Spleen (tissue), 11 donors: ENCODE measurements around the gene SPATC1L. TPM values are rescaled to one million over a fixed set of nuclear protein-coding genes. Genes with fewer than 3 reads are reported as not detected.
A peak's percentile ranks its signal among the peaks of the same experiment; 100 is the strongest.

Experiments used
- DNase-seq: peaks from one replicate; pipeline ENCODE4 v3.0.0-alpha.2; 2020
- H3K27ac ChIP-seq, 8 donors: fragments of 200-600 bp; sonication (generic) in 7 of 8; 1 replicate in 4 of 8; 2 replicates in 4 of 8; pipeline versions ENCODE4 v1.5.0 to v1.8.0; 2016 to 2021; ENCODE audit warnings: inconsistent platforms in 4 of 8, mild to moderate bottlenecking in 4 of 8, moderate library complexity in 1 of 8
- H3K27me3 ChIP-seq, 7 donors: fragments of 200-600 bp; sonication (generic) in 6 of 7; replicated peaks in 1 of 7; 1 replicate in 4 of 7; 2 replicates in 3 of 7; pipeline versions ENCODE4 v1.5.0 to v1.8.0; 2016 to 2021; ENCODE audit warnings: inconsistent platforms in 3 of 7, mild to moderate bottlenecking in 1 of 7
- H3K36me3 ChIP-seq, 6 donors: fragments of 200-600 bp; sonication (generic) in 5 of 6; 1 replicate in 4 of 6; 2 replicates in 2 of 6; pipeline versions ENCODE4 v1.5.0 to v1.8.0; 2016 to 2021; ENCODE audit warnings: inconsistent platforms in 2 of 6
- H3K4me1 ChIP-seq, 6 donors: fragments of 200-600 bp; sonication (generic) in 5 of 6; 1 replicate in 3 of 6; 2 replicates in 3 of 6; pipeline versions ENCODE4 v1.5.0 to v1.8.0; 2016 to 2021; ENCODE audit warnings: inconsistent platforms in 3 of 6
- H3K4me3 ChIP-seq, 8 donors: fragments of 200-600 bp; sonication (generic) in 7 of 8; 1 replicate in 4 of 8; 2 replicates in 4 of 8; pipeline versions ENCODE4 v1.5.0 to v1.8.0; 2016 to 2021; ENCODE audit warnings: inconsistent platforms in 4 of 8, mild to moderate bottlenecking in 4 of 8, moderate library complexity in 2 of 8
- H3K9me3 ChIP-seq, 8 donors: fragments of 200-600 bp; sonication (generic) in 7 of 8; 1 replicate in 4 of 8; 2 replicates in 4 of 8; pipeline versions ENCODE4 v1.5.0 to v1.8.0; 2016 to 2021; ENCODE audit warnings: inconsistent platforms in 4 of 8
- POLR2A ChIP-seq, 3 donors: fragments of 450-650 bp; IDR thresholded peaks; one replicate each; pipeline ENCODE4 v1.5.1; 2017; ENCODE audit warnings: antibody characterized with exemption in 3 of 3, mild to moderate bottlenecking in 1 of 3
- POLR2AphosphoS5 ChIP-seq, 3 donors: sonication (generic); formaldehyde crosslinking; IDR thresholded peaks; one replicate each; pipeline ENCODE4 v1.5.1; 2017; ENCODE audit warnings: antibody characterized with exemption in 3 of 3
- WGBS, 5 donors: extraction: QIAGEN DNeasy Blood & Tissue Kit in 3 of 5; methylation state at CpG; one replicate each; pipeline versions ENCODE4 v1.1.5 to v1.1.7; 2013 to 2018; 5-methylcytosine and 5-hydroxymethylcytosine counted together
- intact Hi-C: fragments of 100-400 bp; cut with DNase I; formaldehyde crosslinking; loops from one replicate; pipeline ENCODE4 v1.15.0; 2023; ENCODE audit warnings: low total_unique reads
- polyA plus RNA-seq, 3 donors: library from polyadenylated mRNA; stranded (reverse); fragments of 200-250 nt; gene quantifications; one replicate each; pipeline ENCODE4 v1.2.1, GENCODE V29; 2013
- total RNA-seq, 7 donors: library from RNA; depleted of rRNA in 3 of 7; stranded (reverse); fragments of >200 nt in 3 of 7; fragmentation: NEBNext Ultra II Directional in 4 of 7; extraction: Animal tissue kit (Norgen Biotek cat#: 25700) in 4 of 7; gene quantifications; one replicate each; pipeline versions ENCODE4 v1.1.0 to v1.2.1, GENCODE V29; 2016 to 2021
- TF ChIP-seq, protein P1 (sequence below), 11 experiments: fragments of 200-600 bp in 7 of 11; fragments of 450-650 bp in 4 of 11; sonication (generic) in 4 of 11; IDR thresholded peaks in 8 of 11; conservative IDR thresholded peaks in 3 of 11; 1 replicate in 7 of 11; 2 replicates in 4 of 11; pipeline versions ENCODE4 v1.4.0 to v1.8.0; 2016 to 2021; ENCODE audit warnings: antibody characterized with exemption in 11 of 11, inconsistent platforms in 4 of 11, mild to moderate bottlenecking in 1 of 11
- donor health status: healthy with polysubstance abuse.
- donor health status: DM: no; HTN: no; CAD: no; lungs with moderate emphysema.
- donor health status: DM: no; HTN: no; CAD: no.
- donor health status: Bipolar disorder and iron deficiency.
- donor health status: healthy.
- donor health status: DM: no; HTN: no; CAD: no.
- donor health status: DM: yes; HTN: yes; CAD: no.

Gene SPATC1L
- total and polyA plus RNA-seq, 10 donors: 4.4 to 13.4 (median 9.8) TPM

DNA sequence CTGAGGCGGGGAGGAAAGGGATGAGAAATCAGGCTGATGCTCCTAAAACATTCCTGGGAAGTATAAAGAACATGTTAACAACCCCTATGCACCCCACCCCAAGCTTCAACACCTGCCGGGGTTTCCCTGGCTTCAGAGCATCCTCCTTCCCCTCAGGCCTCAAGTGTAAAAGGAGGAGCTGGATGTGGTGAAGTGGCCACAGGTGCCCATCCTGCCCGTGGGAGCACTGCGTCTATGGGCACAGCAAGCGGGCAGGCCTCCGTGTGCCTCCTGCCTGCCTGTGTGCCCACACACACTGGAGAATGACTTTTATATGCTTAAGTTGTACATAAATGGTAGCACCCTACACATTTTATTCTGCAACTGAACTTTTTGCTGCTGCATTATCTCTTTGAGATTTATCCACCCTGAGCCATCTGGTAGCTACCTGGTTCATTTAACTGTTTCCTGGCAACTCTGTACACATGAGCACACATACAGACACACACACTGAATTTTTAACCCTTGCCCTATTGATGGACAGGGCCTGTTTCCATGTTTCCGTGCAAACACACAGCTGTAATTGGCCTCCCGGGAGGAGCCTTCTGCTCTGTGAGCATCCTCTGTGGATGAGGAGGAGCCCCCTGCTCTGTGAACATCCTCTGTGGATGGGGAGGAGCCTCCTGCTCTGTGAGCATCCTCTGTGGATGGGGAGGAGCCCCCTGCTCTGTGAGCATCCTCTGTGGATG is 15.4 kb downstream of the SPATC1L start:
- Histone ChIP-seq H3K36me3 (peaks cover 0 to 12% (median 0%) of the 10 kb centered on the region in 6 donors), H3K27me3 (peaks cover 0 to 22% (median 0%) of the 10 kb centered on the region in 7 donors), H3K27ac (no peak overlapping the region), H3K4me1 (peaks cover 0 to 4% (median 0%) of the 10 kb centered on the region in 6 donors), H3K9me3 (peaks cover 0 to 7% (median 3%) of the 10 kb centered on the region in 8 donors), H3K4me3 (no peak overlapping the region)
- DNase-seq: no peak
- 82 to 88% (median 85%) methylated on average over 7 to 8 of the region's 8 CpGs for WGBS, 5 donors
- intact Hi-C loops: no loop called here
- no peak for TF ChIP-seq POLR2A (IDR thresholded peaks at IDR 0.05)
- TF ChIP-seq POLR2AphosphoS5 (IDR thresholded peaks at IDR 0.05): no peak
- TF ChIP-seq, protein P1, sequence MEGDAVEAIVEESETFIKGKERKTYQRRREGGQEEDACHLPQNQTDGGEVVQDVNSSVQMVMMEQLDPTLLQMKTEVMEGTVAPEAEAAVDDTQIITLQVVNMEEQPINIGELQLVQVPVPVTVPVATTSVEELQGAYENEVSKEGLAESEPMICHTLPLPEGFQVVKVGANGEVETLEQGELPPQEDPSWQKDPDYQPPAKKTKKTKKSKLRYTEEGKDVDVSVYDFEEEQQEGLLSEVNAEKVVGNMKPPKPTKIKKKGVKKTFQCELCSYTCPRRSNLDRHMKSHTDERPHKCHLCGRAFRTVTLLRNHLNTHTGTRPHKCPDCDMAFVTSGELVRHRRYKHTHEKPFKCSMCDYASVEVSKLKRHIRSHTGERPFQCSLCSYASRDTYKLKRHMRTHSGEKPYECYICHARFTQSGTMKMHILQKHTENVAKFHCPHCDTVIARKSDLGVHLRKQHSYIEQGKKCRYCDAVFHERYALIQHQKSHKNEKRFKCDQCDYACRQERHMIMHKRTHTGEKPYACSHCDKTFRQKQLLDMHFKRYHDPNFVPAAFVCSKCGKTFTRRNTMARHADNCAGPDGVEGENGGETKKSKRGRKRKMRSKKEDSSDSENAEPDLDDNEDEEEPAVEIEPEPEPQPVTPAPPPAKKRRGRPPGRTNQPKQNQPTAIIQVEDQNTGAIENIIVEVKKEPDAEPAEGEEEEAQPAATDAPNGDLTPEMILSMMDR (IDR thresholded peaks at IDR 0.05 in 8 of 11, conservative IDR thresholded peaks at IDR 0.05 in 3 of 11): no peak

DNA sequence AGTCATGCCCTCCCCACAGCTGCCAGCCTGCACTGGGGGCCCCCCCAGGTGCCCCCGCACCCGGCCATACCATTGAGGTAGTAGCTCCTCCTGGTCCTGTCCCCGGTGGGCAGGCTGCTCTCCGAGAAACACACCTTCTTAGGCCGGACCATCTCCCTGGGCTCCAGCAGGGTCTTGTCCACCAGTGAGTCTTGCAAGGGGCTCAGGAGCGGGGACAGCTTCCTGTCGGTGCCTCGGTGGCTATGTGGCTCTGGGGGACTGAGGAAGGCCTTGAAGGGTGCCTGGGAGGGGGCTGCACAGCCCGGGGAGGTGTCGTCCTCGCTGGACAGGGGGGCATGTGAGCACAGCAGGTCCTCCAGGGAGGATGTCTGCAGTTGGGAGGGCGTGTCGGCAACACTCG is 16.0 kb downstream of the SPATC1L start:
- intact Hi-C loops: no loop called here
- Histone ChIP-seq H3K4me1 (peaks cover 0 to 4% (median 0%) of the 10 kb centered on the region in 6 donors), H3K9me3 (peaks cover 0 to 1% (median 0%) of the 10 kb centered on the region in 8 donors), H3K27ac (no peak overlapping the region), H3K27me3 (peaks cover 0 to 19% (median 0%) of the 10 kb centered on the region in 7 donors), H3K4me3 (no peak overlapping the region), H3K36me3 (peaks cover 0 to 12% (median 0%) of the 10 kb centered on the region in 6 donors)
- peak; percentile 63 for DNase-seq
- TF ChIP-seq POLR2A (IDR thresholded peaks at IDR 0.05): no peak
- no peak for TF ChIP-seq POLR2AphosphoS5 (IDR thresholded peaks at IDR 0.05)
- TF ChIP-seq, protein P1 (IDR thresholded peaks at IDR 0.05 in 8 of 11, conservative IDR thresholded peaks at IDR 0.05 in 3 of 11): no peak
- WGBS, 5 donors: 73 to 93% (median 89%) methylated on average over 9 to 14 of the region's 14 CpGs

DNA sequence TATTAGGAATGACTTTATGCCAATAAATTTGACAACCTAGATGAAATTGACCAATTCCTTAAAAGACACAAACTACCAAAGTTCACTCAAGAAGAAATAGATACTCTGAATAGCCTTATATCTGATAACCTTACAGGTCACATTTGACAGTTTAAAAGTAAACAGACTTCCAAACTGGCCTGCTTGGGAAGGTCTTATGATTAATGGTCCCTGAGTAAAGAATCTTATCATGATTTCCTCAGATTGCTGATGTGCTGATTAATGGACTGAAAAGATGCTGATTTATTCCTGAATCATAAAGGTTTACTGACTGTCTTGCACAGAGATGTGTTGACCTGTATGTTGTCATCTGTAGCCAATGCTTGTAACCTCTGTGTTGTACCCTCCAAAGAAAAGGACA is 19.2 kb downstream of the SPATC1L start:
- no peaks in the 10 kb centered on the region for H3K9me3 ChIP-seq
- intact Hi-C loops: no loop called here
- peaks cover 0 to 32% (median 11%) of the 10 kb centered on the region in 7 donors for H3K27me3 ChIP-seq
- TF ChIP-seq POLR2AphosphoS5 (IDR thresholded peaks at IDR 0.05) (no peak), POLR2A (IDR thresholded peaks at IDR 0.05) (no peak)
- TF ChIP-seq, protein P1 (IDR thresholded peaks at IDR 0.05 in 8 of 11, conservative IDR thresholded peaks at IDR 0.05 in 3 of 11): no peak
- H3K27ac ChIP-seq: no peak overlapping the region
- H3K36me3 ChIP-seq: peaks cover 0 to 30% (median 0%) of the 10 kb centered on the region in 6 donors
- peaks cover 0 to 10% (median 0%) of the 10 kb centered on the region in 6 donors for H3K4me1 ChIP-seq
- DNase-seq: no peak
- H3K4me3 ChIP-seq: no peak overlapping the region

DNA sequence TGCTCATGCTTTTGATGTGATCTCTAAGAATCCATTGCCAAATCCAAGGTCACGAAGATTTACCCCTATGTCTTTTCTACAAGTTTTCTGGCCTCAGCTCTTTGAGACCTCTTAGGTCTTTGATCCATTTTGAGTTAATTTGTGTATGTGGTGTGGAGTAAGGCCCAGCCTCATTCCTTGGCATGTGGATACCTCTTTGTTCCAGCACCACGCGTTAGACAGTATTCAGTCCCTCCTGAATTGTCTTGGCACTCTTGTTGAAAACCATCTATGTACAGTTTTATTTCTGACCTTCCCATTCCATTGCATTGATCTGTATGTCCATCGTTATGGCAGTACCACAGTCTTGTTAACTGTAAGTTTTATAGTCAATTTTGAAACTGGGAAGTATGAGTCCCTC is 20.9 kb downstream of the SPATC1L start:
- intact Hi-C loops: no loop called here

More for the DNA sequence above, 20.9 kb downstream of the SPATC1L start:
- DNase-seq: no peak
- 80 to 96% (median 91%) methylated on average over 4 of the region's 4 CpGs for WGBS, 5 donors
- peaks cover 0 to 34% (median 0%) of the 10 kb centered on the region in 6 donors for H3K36me3 ChIP-seq
- H3K4me3 ChIP-seq: no peak overlapping the region
- H3K4me1 ChIP-seq: peaks cover 0 to 10% (median 0%) of the 10 kb centered on the region in 6 donors
- H3K27ac ChIP-seq: no peak overlapping the region
- peaks cover 0 to 32% (median 11%) of the 10 kb centered on the region in 7 donors for H3K27me3 ChIP-seq
- H3K9me3 ChIP-seq: no peaks in the 10 kb centered on the region
- TF ChIP-seq, protein P1 (IDR thresholded peaks at IDR 0.05 in 8 of 11, conservative IDR thresholded peaks at IDR 0.05 in 3 of 11): no peak
- TF ChIP-seq POLR2AphosphoS5 (IDR thresholded peaks at IDR 0.05) (no peak), POLR2A (IDR thresholded peaks at IDR 0.05) (no peak)
